OCI-LY7 (cell line): Measurements from ENCODE around the gene DLG3. TPM values are rescaled to one million over a fixed set of nuclear protein-coding genes. Genes with fewer than 3 reads are reported as not detected.

ENCODE experiments used
- BruUV-seq: library from RNA; stranded (reverse); fragments of 400-500 nt; replicated peaks from 2 replicates; lab custom pipeline; 2021; lab: Mats Ljungman, UMichigan
- CTCF ChIA-PET: fragments of 300-600 bp; sonication (Branson Sonifier 250); formaldehyde crosslinking; loops from one replicate; lab custom pipeline; 2022; ENCODE audit warnings: antibody characterized with exemption; ENCODE audit not compliant: unreplicated experiment; lab: Charles Lee
- POLR2A ChIA-PET: fragments of 300-600 bp; sonication (Branson Sonifier 250); formaldehyde crosslinking; loops from one replicate; lab custom pipeline; 2022; ENCODE audit warnings: antibody characterized with exemption; lab: Charles Lee
- DNase-seq: peaks from one replicate; pipeline ENCODE4 v3.0.0-alpha.2; 2015; ENCODE audit warnings: low spot score
- H2AFZ ChIP-seq: fragments of 200-600 bp; sonication (generic), shearing (Covaris generic); 2 replicates; pipeline ENCODE4 v1.6.1; 2014; ENCODE audit warnings: mild to moderate bottlenecking, antibody characterized with exemption, low read length, moderate library complexity
- H3K27ac ChIP-seq: fragments of 200-600 bp; sonication (generic); 2 replicates; pipeline ENCODE4 v1.5.1; 2014; ENCODE audit warnings: mixed run types, low read depth, mild to moderate bottlenecking, moderate library complexity, low read length, inconsistent platforms; ENCODE audit not compliant: poor library complexity, severe bottlenecking
- H3K36me3 ChIP-seq: fragments of 200-600 bp; sonication (generic); 2 replicates; pipeline ENCODE4 v1.6.1; 2014; ENCODE audit warnings: mild to moderate bottlenecking, antibody characterized with exemption, low read length, moderate library complexity, mixed read lengths; ENCODE audit not compliant: insufficient read depth
- H3K4me1 ChIP-seq: fragments of 200-600 bp; sonication (generic); 2 replicates; pipeline ENCODE4 v1.5.1; 2014; ENCODE audit warnings: mild to moderate bottlenecking, low read length; ENCODE audit not compliant: insufficient read depth, poor library complexity, severe bottlenecking
- H3K4me2 ChIP-seq: fragments of 200-600 bp; sonication (generic); 2 replicates; pipeline ENCODE4 v1.6.1; 2014; ENCODE audit warnings: mild to moderate bottlenecking, low read length
- H3K4me3 ChIP-seq: fragments of 200-600 bp; sonication (generic); 2 replicates; pipeline ENCODE4 v1.5.1; 2014; ENCODE audit warnings: mild to moderate bottlenecking, low read depth, low read length; ENCODE audit not compliant: poor library complexity, severe bottlenecking
- H3K79me2 ChIP-seq: fragments of 200-600 bp; sonication (generic); 2 replicates; pipeline ENCODE4 v1.6.1; 2016; ENCODE audit warnings: low read depth, mild to moderate bottlenecking, low read length, moderate library complexity, mixed read lengths; ENCODE audit not compliant: insufficient read depth
- H3K9me2 ChIP-seq: fragments of 200-600 bp; sonication (generic); 2 replicates; pipeline ENCODE4 v1.6.1; 2016; ENCODE audit warnings: mild to moderate bottlenecking, low read length, mixed read lengths; ENCODE audit not compliant: insufficient read depth
- H3K9me3 ChIP-seq: fragments of 200-600 bp; sonication (generic); 2 replicates; pipeline ENCODE4 v1.6.1; 2014; ENCODE audit warnings: mild to moderate bottlenecking, mixed run types, low read length, mixed read lengths
- H4K20me1 ChIP-seq: fragments of 200-600 bp; sonication (generic); 2 replicates; pipeline ENCODE4 v1.6.1; 2014; ENCODE audit warnings: mild to moderate bottlenecking, antibody characterized with exemption, low read length, moderate library complexity, mixed read lengths; ENCODE audit not compliant: insufficient read depth
- EZH2phosphoT487 ChIP-seq: fragments of 200-600 bp; sonication (generic); IDR thresholded peaks from 2 replicates; pipeline ENCODE4 v1.6.1; 2018; ENCODE audit warnings: low read depth, borderline replicate concordance, mild to moderate bottlenecking, mixed run types, antibody characterized with exemption, low read length, moderate library complexity, mixed read lengths
- intact Hi-C: fragments of 100-400 bp; cut with micrococcal nuclease; formaldehyde crosslinking; loops from one replicate; pipeline ENCODE4 v1.10.0; 2022; ENCODE audit not compliant: unreplicated experiment
- total RNA-seq, 2 experiments: library from RNA; depleted of rRNA in 1 of 2; stranded (reverse); fragments of >200 nt in 1 of 2; shearing (Covaris generic) in 1 of 2; gene quantifications; 2 replicates each; pipeline ENCODE4 v1.2.3, GENCODE V29; 2014 to 2022
- TF ChIP-seq, protein P1 (sequence below): fragments of 200-600 bp; sonication (generic); conservative IDR thresholded peaks from 2 replicates; pipeline ENCODE4 v1.5.1; 2014; ENCODE audit warnings: mild to moderate bottlenecking, antibody characterized with exemption, low read length, moderate library complexity, mixed read lengths

The DLG3 gene
- total RNA-seq, 2 experiments from 2014 or later: 0.06 TPM; not detected in 1

DNA sequence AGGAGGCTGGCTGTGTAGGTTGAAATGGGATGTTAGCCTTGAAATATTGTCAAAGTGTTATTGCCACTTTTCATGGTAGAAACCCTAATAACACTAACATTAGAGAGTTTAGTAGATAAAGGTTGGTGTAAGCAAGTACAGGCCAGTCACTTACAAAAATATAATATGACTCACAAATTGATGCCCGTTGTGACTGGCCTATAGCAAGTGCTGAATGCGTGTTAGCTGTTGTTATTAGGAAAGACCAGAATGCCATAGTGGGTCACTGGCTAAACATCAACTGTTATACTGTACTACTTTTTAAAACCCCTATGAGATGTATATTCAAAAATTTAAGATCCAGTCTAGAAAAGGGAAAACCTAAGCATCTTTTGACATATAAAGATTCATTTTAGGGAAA lies 41.9 kb upstream of the DLG3 start:
- POLR2A ChIA-PET: no interaction called here

DNA sequence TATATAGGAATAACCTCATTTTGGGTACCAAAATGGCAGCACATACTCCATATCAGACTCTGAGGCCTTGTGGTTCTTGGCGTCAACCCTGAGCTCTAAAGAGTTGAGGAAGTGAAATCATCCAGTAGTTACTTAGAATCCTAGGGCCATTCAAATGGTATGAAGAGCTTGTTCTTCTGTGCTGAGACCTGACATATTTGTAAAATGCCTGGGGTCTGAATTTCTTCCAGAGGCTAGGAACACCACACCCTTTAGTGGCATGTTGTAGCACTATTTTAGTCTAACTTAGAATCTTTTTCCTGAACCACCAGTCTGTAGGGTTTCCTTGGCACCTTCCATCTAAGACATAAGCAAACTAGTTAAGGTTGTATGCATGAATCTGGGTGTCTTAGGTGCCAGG lies 39.6 kb upstream of the DLG3 start:
- Histone ChIP-seq H2AFZ (no peak overlapping the region), H3K4me2 (no peak overlapping the region), H4K20me1 (no peaks in the 10 kb centered on the region), H3K9me2 (no peaks in the 10 kb centered on the region), H3K36me3 (peaks cover 79% of the 10 kb centered on the region), H3K79me2 (no peaks in the 10 kb centered on the region), H3K4me1 (no peaks in the 10 kb centered on the region), H3K4me3 (no peak overlapping the region), H3K9me3 (no peaks in the 10 kb centered on the region), H3K27ac (no peak overlapping the region)
- BruUV-seq: no TSS peak
- TF ChIP-seq EZH2phosphoT487: no peak
- TF ChIP-seq, protein P1, sequence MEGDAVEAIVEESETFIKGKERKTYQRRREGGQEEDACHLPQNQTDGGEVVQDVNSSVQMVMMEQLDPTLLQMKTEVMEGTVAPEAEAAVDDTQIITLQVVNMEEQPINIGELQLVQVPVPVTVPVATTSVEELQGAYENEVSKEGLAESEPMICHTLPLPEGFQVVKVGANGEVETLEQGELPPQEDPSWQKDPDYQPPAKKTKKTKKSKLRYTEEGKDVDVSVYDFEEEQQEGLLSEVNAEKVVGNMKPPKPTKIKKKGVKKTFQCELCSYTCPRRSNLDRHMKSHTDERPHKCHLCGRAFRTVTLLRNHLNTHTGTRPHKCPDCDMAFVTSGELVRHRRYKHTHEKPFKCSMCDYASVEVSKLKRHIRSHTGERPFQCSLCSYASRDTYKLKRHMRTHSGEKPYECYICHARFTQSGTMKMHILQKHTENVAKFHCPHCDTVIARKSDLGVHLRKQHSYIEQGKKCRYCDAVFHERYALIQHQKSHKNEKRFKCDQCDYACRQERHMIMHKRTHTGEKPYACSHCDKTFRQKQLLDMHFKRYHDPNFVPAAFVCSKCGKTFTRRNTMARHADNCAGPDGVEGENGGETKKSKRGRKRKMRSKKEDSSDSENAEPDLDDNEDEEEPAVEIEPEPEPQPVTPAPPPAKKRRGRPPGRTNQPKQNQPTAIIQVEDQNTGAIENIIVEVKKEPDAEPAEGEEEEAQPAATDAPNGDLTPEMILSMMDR: no peak
- intact Hi-C loops: no loop called here
- CTCF ChIA-PET: no interaction called here
- POLR2A ChIA-PET: no interaction called here
- DNase-seq: no peak

More for the DNA sequence above, 41.9 kb upstream of the DLG3 start:
- TF ChIP-seq EZH2phosphoT487: no peak
- TF ChIP-seq, protein P1: no peak
- H3K36me3 ChIP-seq: peaks cover 72% of the 10 kb centered on the region
- no TSS peak for BruUV-seq
- CTCF ChIA-PET: no interaction called here
- no peak for DNase-seq
- H3K79me2 ChIP-seq: no peaks in the 10 kb centered on the region
- H3K27ac ChIP-seq: no peak overlapping the region
- no peaks in the 10 kb centered on the region for H4K20me1 ChIP-seq
- peaks cover 11% of the 10 kb centered on the region for H3K4me1 ChIP-seq
- no peak overlapping the region for H3K4me2 ChIP-seq
- no peaks in the 10 kb centered on the region for H3K9me3 ChIP-seq
- no peak overlapping the region for H2AFZ ChIP-seq
- no peak overlapping the region for H3K4me3 ChIP-seq
- no peaks in the 10 kb centered on the region for H3K9me2 ChIP-seq
- intact Hi-C loops: no loop called here

GRCh38 chrX:70410921-70411320 lies 33.7 kb upstream of the DLG3 start:
- TF ChIP-seq EZH2phosphoT487: no peak
- TF ChIP-seq, protein P1: no peak
- intact Hi-C loops: no loop called here
- no peak overlapping the region for H2AFZ ChIP-seq
- ChIA-PET CTCF (no interaction called here), POLR2A (no interaction called here)
- DNase-seq: no peak
- H3K79me2 ChIP-seq: no peaks in the 10 kb centered on the region
- H3K36me3 ChIP-seq: peaks cover 45% of the 10 kb centered on the region
- no peak overlapping the region for H3K27ac ChIP-seq
- H3K4me2 ChIP-seq: no peak overlapping the region
- H3K4me3 ChIP-seq: no peak overlapping the region
- no peaks in the 10 kb centered on the region for H3K9me3 ChIP-seq
- no peaks in the 10 kb centered on the region for H4K20me1 ChIP-seq
- H3K4me1 ChIP-seq: no peaks in the 10 kb centered on the region
- no peaks in the 10 kb centered on the region for H3K9me2 ChIP-seq
- no TSS peak for BruUV-seq
